Endothelial cell (in vitro differentiated cells): ENCODE results near the gene SCN1A. TPM values are rescaled to one million over a fixed set of nuclear protein-coding genes. Genes with fewer than 3 reads are reported as not detected.
"Not testable (repeated sequence)": the region's sequence is repeated elsewhere in the genome, so short reads cannot be mapped to it uniquely, and the experiment has no call there.

Source experiments
- DNase-seq: peaks from one replicate; pipeline ENCODE4 v3.0.0; 2021; ENCODE audit warnings: low spot score
- H3K27ac Mint-ChIP-seq: one replicate; pipeline ENCODE4 v1.8.0; 2021; ENCODE audit warnings: mixed read lengths, inconsistent platforms; ENCODE audit not compliant: unreplicated experiment
- H3K27me3 Mint-ChIP-seq: one replicate; pipeline ENCODE4 v1.8.0; 2021; ENCODE audit warnings: mild to moderate bottlenecking, moderate library complexity, mixed read lengths, inconsistent platforms; ENCODE audit not compliant: unreplicated experiment
- H3K36me3 Mint-ChIP-seq: one replicate; pipeline ENCODE4 v1.8.0; 2021; ENCODE audit warnings: mild to moderate bottlenecking, low read depth, mixed read lengths, inconsistent platforms; ENCODE audit not compliant: unreplicated experiment
- H3K4me1 Mint-ChIP-seq: one replicate; pipeline ENCODE4 v1.8.0; 2021; ENCODE audit warnings: mild to moderate bottlenecking, mixed read lengths, inconsistent platforms; ENCODE audit not compliant: unreplicated experiment
- H3K4me3 Mint-ChIP-seq: one replicate; pipeline ENCODE4 v1.8.0; 2021; ENCODE audit warnings: mild to moderate bottlenecking, mixed read lengths, inconsistent platforms; ENCODE audit not compliant: unreplicated experiment
- H3K9me3 Mint-ChIP-seq: one replicate; pipeline ENCODE4 v1.8.0; 2021; ENCODE audit warnings: mixed read lengths, inconsistent platforms; ENCODE audit not compliant: unreplicated experiment
- total RNA-seq: library from RNA; stranded (reverse); fragmentation: NEBNext Ultra II Directional; extraction: Animal tissue kit (Norgen Biotek cat#: 25700); gene quantifications from one replicate; pipeline ENCODE4 v1.2.1, GENCODE V29; 2021; ENCODE audit not compliant: unreplicated experiment
- TF ChIP-seq, protein P1 (sequence below): fragments of 200-600 bp; sonication (generic); IDR thresholded peaks from one replicate; pipeline ENCODE4 v1.5.0; 2021; ENCODE audit warnings: antibody characterized with exemption; ENCODE audit not compliant: unreplicated experiment

SCN1A gene
- total RNA-seq, 1 donor from 2014 or later: 0.33 TPM

DNA sequence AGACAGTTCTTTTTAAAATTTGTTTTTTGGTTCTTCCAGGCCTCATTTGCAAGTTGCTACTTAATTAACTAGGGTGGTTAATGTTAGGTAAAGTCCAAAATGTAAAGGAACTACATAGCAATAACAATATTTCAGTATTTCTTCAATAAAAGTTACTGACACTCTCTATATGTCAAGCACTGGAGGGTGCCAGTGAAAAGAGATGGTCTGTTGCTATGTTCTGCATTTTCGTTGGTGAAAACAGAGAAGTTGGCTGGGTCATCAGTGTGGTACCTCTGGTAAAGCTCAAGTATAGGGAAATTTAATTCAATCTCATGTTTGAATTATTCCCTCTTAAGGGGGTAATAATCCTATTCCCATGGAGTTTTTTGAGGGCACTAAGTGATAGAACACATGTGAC lies 16.3 kb upstream of the SCN1A start:
- Mint-ChIP-seq H3K27ac (no peak overlapping the region), H3K27me3 (no peaks in the 10 kb centered on the region), H3K36me3 (no peaks in the 10 kb centered on the region), H3K4me3 (no peak overlapping the region), H3K9me3 (no peaks in the 10 kb centered on the region), H3K4me1 (peaks cover 3% of the 10 kb centered on the region)
- DNase-seq: no peak
- TF ChIP-seq, protein P1, sequence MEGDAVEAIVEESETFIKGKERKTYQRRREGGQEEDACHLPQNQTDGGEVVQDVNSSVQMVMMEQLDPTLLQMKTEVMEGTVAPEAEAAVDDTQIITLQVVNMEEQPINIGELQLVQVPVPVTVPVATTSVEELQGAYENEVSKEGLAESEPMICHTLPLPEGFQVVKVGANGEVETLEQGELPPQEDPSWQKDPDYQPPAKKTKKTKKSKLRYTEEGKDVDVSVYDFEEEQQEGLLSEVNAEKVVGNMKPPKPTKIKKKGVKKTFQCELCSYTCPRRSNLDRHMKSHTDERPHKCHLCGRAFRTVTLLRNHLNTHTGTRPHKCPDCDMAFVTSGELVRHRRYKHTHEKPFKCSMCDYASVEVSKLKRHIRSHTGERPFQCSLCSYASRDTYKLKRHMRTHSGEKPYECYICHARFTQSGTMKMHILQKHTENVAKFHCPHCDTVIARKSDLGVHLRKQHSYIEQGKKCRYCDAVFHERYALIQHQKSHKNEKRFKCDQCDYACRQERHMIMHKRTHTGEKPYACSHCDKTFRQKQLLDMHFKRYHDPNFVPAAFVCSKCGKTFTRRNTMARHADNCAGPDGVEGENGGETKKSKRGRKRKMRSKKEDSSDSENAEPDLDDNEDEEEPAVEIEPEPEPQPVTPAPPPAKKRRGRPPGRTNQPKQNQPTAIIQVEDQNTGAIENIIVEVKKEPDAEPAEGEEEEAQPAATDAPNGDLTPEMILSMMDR: no peak

DNA sequence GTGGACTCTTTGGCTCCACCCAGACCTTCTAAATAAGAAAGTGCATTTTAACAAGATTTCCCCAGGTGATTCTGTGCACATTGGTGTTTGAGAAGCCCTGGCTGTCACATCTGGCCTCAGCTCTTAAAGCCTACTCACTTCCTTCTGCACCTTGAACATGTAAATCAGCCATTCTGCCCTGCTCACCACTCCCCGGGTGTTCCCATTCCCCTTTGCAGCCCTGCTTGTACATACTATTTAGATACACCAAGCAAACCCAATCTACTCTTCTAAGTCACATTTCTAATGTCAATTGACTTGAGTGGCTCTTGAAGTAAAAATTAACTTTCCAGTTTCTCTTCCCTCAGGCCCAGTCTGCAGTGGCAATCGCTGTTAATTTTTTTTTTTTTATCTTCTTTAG lies 13.1 kb upstream of the SCN1A start:
- TF ChIP-seq, protein P1: no peak
- Mint-ChIP-seq H3K9me3 (no peaks in the 10 kb centered on the region), H3K4me1 (no peaks in the 10 kb centered on the region), H3K27ac (no peak overlapping the region), H3K27me3 (no peaks in the 10 kb centered on the region), H3K4me3 (no peak overlapping the region), H3K36me3 (no peaks in the 10 kb centered on the region)
- DNase-seq: no peak

DNA sequence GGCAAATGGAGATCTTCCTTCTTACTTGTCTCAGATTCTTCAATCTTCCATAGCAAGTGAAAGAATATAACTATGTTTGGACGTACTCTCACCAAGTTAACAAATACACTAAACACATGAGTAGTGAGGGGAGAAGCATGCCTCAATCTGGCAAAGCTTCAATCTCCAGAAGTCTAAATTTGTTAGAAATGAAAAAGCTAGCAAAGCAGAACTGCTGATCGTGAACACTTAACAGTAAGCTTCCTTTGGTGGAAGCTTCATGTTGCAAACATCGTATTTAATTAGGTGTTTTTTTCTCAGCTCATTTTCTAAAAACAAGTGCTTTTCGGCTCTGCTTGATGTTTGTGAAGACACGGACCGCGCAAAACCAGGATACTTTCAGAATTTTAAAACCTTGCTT lies 12.7 kb upstream of the SCN1A start:
- TF ChIP-seq, protein P1: no peak
- Mint-ChIP-seq H3K4me3 (no peak overlapping the region), H3K27me3 (no peaks in the 10 kb centered on the region), H3K36me3 (no peaks in the 10 kb centered on the region), H3K9me3 (no peaks in the 10 kb centered on the region), H3K4me1 (no peaks in the 10 kb centered on the region), H3K27ac (no peak overlapping the region)
- no peak for DNase-seq

DNA sequence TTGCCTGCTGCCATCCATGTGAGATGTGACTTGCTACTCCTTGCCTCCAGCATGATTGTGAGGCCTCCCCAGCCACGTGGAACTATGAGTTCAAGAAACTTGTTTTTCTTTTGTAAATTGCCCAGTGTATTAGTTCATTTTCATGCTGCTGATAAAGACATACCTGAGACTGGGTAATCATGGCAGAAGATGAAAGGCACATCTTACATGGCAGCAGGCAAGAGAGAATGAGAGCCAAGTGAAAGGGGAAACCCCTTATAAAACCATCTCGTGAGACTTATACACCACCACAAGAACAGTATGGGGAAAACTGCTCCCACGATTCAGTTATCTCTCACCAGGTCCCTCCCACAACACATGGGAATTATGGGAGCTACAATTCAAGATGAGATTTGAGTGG lies 11.7 kb upstream of the SCN1A start:
- not testable (repeated sequence) for H3K36me3 Mint-ChIP-seq, H3K4me3 Mint-ChIP-seq, H3K27me3 Mint-ChIP-seq, H3K27ac Mint-ChIP-seq, H3K9me3 Mint-ChIP-seq, H3K4me1 Mint-ChIP-seq, DNase-seq

DNA sequence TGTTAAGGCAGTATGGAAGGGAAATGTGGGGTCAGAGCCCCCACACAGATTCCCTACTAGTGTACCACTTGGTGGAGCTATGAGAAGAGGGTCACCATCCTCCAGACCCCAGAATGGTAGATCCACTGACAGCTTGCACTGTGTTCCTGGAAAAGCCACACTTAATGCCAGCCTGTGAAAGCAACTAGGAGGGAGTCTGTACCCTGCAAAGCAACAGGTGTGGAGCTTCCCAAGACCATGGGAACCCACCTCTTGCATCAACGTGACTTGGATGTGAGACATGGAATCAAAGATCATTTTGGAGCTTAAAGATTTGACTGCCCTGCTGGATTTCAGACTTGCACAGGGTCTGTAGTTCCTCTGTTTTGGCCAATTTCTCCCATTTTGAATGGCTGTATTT lies 10.8 kb upstream of the SCN1A start:
- Mint-ChIP-seq H3K27ac (no peak overlapping the region), H3K9me3 (no peaks in the 10 kb centered on the region), H3K36me3 (no peaks in the 10 kb centered on the region), H3K4me3 (no peak overlapping the region), H3K27me3 (no peaks in the 10 kb centered on the region), H3K4me1 (no peaks in the 10 kb centered on the region)
- TF ChIP-seq, protein P1: no peak
- DNase-seq: no peak

DNA sequence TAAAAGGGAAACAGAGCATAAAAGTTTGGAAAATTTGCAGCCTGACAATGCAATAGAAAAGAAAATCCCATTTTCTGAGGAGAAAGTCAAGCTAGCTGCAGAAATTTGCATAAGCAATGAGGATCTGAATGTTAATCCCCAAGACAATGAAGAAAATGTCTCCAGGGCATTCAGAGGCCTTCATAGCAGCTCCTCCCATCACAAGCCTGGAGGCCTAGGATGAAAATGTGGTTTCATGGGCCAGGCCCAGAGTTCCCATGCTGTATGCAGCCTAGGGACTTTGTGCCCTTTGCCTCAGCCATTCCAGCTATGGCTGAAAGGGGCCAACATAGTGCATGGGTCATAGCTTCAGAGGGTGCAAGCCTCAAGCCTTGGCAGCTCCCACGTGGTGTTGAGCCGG lies 10.3 kb upstream of the SCN1A start:
- DNase-seq: no peak
- H3K9me3 Mint-ChIP-seq: no peaks in the 10 kb centered on the region
- no peaks in the 10 kb centered on the region for H3K36me3 Mint-ChIP-seq
- no peaks in the 10 kb centered on the region for H3K4me1 Mint-ChIP-seq
- no peaks in the 10 kb centered on the region for H3K27me3 Mint-ChIP-seq
- H3K4me3 Mint-ChIP-seq: no peak overlapping the region
- TF ChIP-seq, protein P1: no peak
- no peak overlapping the region for H3K27ac Mint-ChIP-seq
